Ecto neural progenitor cell (in vitro differentiated cells): ENCODE data around the gene PCP4.

Source experiments
- DNase-seq: peaks from one replicate; pipeline ENCODE4 v3.0.0-alpha.2; 2018; ENCODE audit warnings: low spot score

Gene PCP4

GRCh38 chr21:39867198-39867650 lies at the start of gene PCP4:
TSS of gene PCP4 (plus strand) at chr21:39867438. CDS start at chr21:39867502, 64 bp downstream.
- DNase-seq = peak; percentile 83

- DNase-seq = no peak
Measured at GRCh38 chr21:39818557-39818956, 48.7 kb upstream of the PCP4 start.

- no peak for DNase-seq
Measured at GRCh38 chr21:39822042-39822441, 45.2 kb upstream of the PCP4 start.

GRCh38 chr21:39825250-39825649 lies 42.0 kb upstream of the PCP4 start:
- DNase-seq = no peak

- DNase-seq = no peak
Measured at GRCh38 chr21:39834543-39834942, 32.7 kb upstream of the PCP4 start.

GRCh38 chr21:39837861-39838359 lies 29.3 kb upstream of the PCP4 start:
- no peak for DNase-seq

- no peak for DNase-seq
Measured at GRCh38 chr21:39840373-39841097, 26.7 kb upstream of the PCP4 start.

- DNase-seq = no peak
Measured at GRCh38 chr21:39842741-39843459, 24.3 kb upstream of the PCP4 start.

GRCh38 chr21:39843483-39843882 lies 23.8 kb upstream of the PCP4 start:
- no peak for DNase-seq

- DNase-seq = no peak
Measured at GRCh38 chr21:39843916-39844315, 23.3 kb upstream of the PCP4 start.

GRCh38 chr21:39845571-39846130 lies 21.6 kb upstream of the PCP4 start:
- no peak for DNase-seq

GRCh38 chr21:39847877-39848276 lies 19.4 kb upstream of the PCP4 start:
- no peak for DNase-seq

GRCh38 chr21:39849014-39849655 lies 18.1 kb upstream of the PCP4 start:
- no peak for DNase-seq

- no peak for DNase-seq
Measured at GRCh38 chr21:39850333-39850732, 16.9 kb upstream of the PCP4 start.

- DNase-seq = no peak
Measured at GRCh38 chr21:39851002-39851618, 16.1 kb upstream of the PCP4 start.

- no peak for DNase-seq
Measured at GRCh38 chr21:39852021-39852721, 15.1 kb upstream of the PCP4 start.

- no peak for DNase-seq
Measured at GRCh38 chr21:39852726-39853500, 14.3 kb upstream of the PCP4 start.

GRCh38 chr21:39854572-39854971 lies 12.7 kb upstream of the PCP4 start:
- DNase-seq = no peak

- no peak for DNase-seq
Measured at GRCh38 chr21:39855595-39855994, 11.6 kb upstream of the PCP4 start.

GRCh38 chr21:39860600-39860999 lies 6.6 kb upstream of the PCP4 start:
- no peak for DNase-seq

- DNase-seq = no peak
Measured at GRCh38 chr21:39863111-39863510, 4.1 kb upstream of the PCP4 start.
